ENCODE measurements around the gene DISP2. TPM values are rescaled to one million over a fixed set of nuclear protein-coding genes. Genes with fewer than 3 reads are reported as not detected.

Gene DISP2
- total RNA-seq, 1 donor from 2014 or later: under 0.01 TPM

DNA sequence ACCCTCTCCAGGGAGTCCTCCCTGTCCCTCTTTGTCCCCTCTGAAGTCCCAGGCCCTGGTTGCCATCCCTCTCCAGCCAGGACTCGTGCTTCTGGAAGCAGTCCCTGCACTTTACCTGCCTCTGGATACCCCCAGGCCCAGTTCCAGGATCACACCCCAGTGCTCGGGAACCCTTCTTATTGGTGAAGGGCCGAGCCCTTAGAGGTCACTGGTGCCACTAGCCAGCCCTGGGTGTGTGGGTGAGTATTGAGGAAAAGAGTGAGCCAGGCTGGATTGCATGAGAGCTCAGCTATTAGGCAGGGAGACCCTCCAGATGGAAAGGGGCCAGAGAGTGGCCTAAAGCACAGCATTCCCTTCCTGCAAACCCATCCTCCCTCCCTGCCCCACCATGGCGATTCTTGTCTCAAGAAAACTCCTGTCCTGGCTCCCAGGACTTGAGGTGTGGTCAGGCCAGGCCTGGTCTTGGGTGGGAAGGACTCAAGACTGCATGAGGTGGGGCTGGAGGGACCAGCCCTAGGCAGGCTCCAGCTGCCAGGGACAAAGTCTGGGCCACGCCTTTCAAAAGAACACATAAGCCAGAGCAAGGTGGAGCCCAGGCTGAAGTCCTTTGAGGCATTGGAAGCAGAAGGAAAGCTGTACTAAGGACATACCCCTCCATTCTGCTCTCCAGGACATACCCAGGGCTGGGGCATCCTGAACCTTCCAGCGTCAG lies 12.0 kb upstream of the DISP2 start:
- H3K27me3 ChIP-seq (ENCODE audit: control insufficient read depth, insufficient read depth, low read length): peaks cover 2% of the 10 kb centered on the region
- FAIRE-seq (peak; percentile 18), DNase-seq (ENCODE audit: low read depth) (no peak)
- TF ChIP-seq, protein P1, sequence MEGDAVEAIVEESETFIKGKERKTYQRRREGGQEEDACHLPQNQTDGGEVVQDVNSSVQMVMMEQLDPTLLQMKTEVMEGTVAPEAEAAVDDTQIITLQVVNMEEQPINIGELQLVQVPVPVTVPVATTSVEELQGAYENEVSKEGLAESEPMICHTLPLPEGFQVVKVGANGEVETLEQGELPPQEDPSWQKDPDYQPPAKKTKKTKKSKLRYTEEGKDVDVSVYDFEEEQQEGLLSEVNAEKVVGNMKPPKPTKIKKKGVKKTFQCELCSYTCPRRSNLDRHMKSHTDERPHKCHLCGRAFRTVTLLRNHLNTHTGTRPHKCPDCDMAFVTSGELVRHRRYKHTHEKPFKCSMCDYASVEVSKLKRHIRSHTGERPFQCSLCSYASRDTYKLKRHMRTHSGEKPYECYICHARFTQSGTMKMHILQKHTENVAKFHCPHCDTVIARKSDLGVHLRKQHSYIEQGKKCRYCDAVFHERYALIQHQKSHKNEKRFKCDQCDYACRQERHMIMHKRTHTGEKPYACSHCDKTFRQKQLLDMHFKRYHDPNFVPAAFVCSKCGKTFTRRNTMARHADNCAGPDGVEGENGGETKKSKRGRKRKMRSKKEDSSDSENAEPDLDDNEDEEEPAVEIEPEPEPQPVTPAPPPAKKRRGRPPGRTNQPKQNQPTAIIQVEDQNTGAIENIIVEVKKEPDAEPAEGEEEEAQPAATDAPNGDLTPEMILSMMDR (IDR thresholded peaks at IDR 0.05; ENCODE audit: insufficient read depth, low read length, severe bottlenecking): no peak
- no peak overlapping the region for H3K4me3 ChIP-seq (ENCODE audit: low read depth, low read length)
- no peaks in the 10 kb centered on the region for H3K36me3 ChIP-seq (ENCODE audit: control insufficient read depth, insufficient read depth, low read length)

DNA sequence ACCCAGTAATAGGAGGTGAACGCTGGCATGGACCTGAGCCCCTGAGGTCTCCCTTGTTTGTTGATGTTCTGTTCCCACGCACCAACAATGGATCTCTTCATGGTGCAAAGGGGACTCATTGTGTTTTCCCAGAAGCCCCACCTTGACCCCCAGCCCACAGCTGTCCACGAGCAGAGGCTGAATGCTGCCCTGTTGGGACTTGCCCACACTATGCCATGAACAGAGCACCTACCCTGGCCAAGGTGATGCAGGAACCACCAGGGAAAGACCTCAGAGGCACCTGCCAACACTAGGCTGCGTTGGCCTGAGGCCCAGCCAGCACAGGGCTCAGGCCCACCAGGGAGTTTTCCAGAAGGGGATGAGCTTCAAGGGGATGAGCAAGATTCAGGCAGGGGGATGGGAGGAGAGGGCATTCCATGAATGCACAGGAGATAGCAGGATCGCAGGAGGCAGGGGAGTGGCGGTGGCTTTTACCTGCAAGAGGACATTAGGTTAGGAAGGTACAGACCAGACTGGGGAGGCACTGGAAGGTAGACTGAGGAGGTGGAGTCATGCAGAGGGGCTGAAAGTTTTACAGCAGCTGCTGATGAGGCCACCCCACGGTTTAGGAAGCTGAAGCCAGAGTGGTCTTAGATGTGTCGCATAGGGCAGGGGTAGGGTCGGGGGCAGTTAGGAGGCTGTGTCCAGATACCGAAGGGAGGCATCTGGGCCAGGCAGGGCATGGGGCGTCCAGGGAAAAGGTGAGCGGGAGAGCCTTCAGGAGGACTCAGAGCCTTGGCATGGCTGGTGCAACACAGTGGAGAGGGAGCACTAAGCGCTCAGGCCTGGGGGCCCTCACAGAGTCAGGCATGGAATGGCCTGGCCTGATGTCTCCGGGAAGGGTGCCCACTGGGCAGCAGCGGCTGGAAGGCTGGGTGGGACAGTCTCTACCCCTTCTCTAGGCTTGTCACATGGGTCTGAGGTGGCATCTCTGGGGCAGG lies 11.2 kb upstream of the DISP2 start:
- TF ChIP-seq, protein P1 (IDR thresholded peaks at IDR 0.05; ENCODE audit: insufficient read depth, low read length, severe bottlenecking): no peak
- no peak overlapping the region for H3K4me3 ChIP-seq (ENCODE audit: low read depth, low read length)
- peaks cover 2% of the 10 kb centered on the region for H3K27me3 ChIP-seq (ENCODE audit: control insufficient read depth, insufficient read depth, low read length)
- peak; percentile 23 for FAIRE-seq
- DNase-seq (ENCODE audit: low read depth): no peak
- no peaks in the 10 kb centered on the region for H3K36me3 ChIP-seq (ENCODE audit: control insufficient read depth, insufficient read depth, low read length)

- FAIRE-seq: no peak
- TF ChIP-seq, protein P1 (IDR thresholded peaks at IDR 0.05; ENCODE audit: insufficient read depth, low read length, severe bottlenecking): no peak
- no peak for DNase-seq (ENCODE audit: low read depth)
- peaks cover 2% of the 10 kb centered on the region for H3K27me3 ChIP-seq (ENCODE audit: control insufficient read depth, insufficient read depth, low read length)
- H3K4me3 ChIP-seq (ENCODE audit: low read depth, low read length): no peak overlapping the region
- no peaks in the 10 kb centered on the region for H3K36me3 ChIP-seq (ENCODE audit: control insufficient read depth, insufficient read depth, low read length)
Measured at GRCh38 chr15:40347559-40348473, 10.2 kb upstream of the DISP2 start.

DNA sequence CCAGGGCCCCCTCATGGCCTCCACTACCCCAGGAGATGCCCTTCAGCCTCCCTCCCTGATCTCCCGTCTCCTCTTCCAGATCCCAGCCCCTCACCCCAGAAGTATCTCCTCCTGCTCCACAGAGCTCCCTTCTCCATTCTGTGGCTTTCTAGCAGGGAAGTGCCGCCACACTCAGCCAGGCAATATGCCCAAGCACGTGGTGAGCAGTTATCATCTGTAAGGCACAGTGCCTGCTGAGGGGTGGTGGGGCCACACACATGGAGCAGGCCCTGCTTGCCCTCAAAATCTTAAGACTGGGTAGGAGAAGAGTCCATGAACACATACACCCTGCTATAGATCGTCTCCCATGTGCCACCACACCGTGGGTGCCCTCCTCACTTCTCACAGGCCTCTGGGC lies 9.5 kb upstream of the DISP2 start:
- TF ChIP-seq, protein P1 (IDR thresholded peaks at IDR 0.05; ENCODE audit: insufficient read depth, low read length, severe bottlenecking): no peak
- Histone ChIP-seq H3K27me3 (ENCODE audit: control insufficient read depth, insufficient read depth, low read length) (peaks cover 4% of the 10 kb centered on the region), H3K4me3 (ENCODE audit: low read depth, low read length) (no peak overlapping the region), H3K36me3 (ENCODE audit: control insufficient read depth, insufficient read depth, low read length) (no peaks in the 10 kb centered on the region)
- FAIRE-seq: no peak
- no peak for DNase-seq (ENCODE audit: low read depth)

DNA sequence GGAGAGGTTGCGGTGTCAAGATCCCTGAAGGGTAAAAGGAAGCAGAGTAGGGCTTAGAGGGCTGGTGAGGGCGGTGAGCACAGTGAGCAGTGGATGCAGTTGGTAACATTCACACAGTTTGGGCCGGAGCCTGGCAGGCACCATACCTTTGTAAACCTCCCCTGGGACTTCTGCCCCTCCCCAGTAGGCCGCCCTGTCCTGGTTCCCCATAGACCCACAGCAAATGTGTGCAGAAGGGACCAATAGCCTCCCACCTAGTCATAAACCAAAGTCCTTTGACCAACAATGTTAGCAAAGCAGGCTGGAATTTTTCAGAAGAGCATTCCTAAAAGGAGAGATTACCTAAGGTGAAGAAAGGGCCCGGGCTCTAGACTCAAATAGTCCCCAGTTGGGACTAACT lies 8.9 kb upstream of the DISP2 start:
- FAIRE-seq: no peak

More for the DNA sequence above, 8.9 kb upstream of the DISP2 start:
- TF ChIP-seq, protein P1 (IDR thresholded peaks at IDR 0.05; ENCODE audit: insufficient read depth, low read length, severe bottlenecking): no peak
- H3K27me3 ChIP-seq (ENCODE audit: control insufficient read depth, insufficient read depth, low read length): peaks cover 6% of the 10 kb centered on the region
- H3K4me3 ChIP-seq (ENCODE audit: low read depth, low read length): no peak overlapping the region
- DNase-seq (ENCODE audit: low read depth): no peak
- no peaks in the 10 kb centered on the region for H3K36me3 ChIP-seq (ENCODE audit: control insufficient read depth, insufficient read depth, low read length)

Measured in bronchial epithelial cell (primary cell).